HepG2 (cell line): ENCODE data around the gene SP3. TPM values are rescaled to one million over a fixed set of nuclear protein-coding genes. Genes with fewer than 3 reads are reported as not detected.
A peak's percentile ranks its signal among the peaks of the same experiment; 100 is the strongest.

ENCODE experiments used
- CENPT ChIP-seq: sonication (generic); formaldehyde crosslinking; IDR thresholded peaks from 2 replicates; pipeline ENCODE4 v1.8.0; 2022; ENCODE audit warnings: low read depth, mild to moderate bottlenecking, moderate library complexity, missing genetic modification reagents
- CHD2 ChIP-seq: IDR thresholded peaks from 2 replicates; pipeline ENCODE4 v1.6.1; 2011; ENCODE audit warnings: low read depth, low read length, improper control_type of control experiment
- FOXP4 ChIP-seq: sonication (generic); formaldehyde crosslinking; IDR thresholded peaks from 2 replicates; pipeline ENCODE4 v1.4.0; 2020; ENCODE audit warnings: missing genetic modification reagents
- IRX3 ChIP-seq: sonication (generic); formaldehyde crosslinking; IDR thresholded peaks from 2 replicates; pipeline ENCODE4 v1.8.1; 2023; ENCODE audit warnings: mild to moderate bottlenecking, low read depth, missing genetic modification reagents, borderline replicate concordance
- PHF5A ChIP-seq: IDR thresholded peaks from one replicate; pipeline ENCODE4 v1.6.1; 2018; ENCODE audit warnings: low read depth, missing genetic modification reagents; ENCODE audit not compliant: unreplicated experiment
- PPARG ChIP-seq: conservative IDR thresholded peaks from 2 replicates; pipeline ENCODE4 v1.6.1; 2016; ENCODE audit warnings: missing biosample characterization, missing genetic modification reagents
- SKI ChIP-seq: fragments of 450-650 bp; IDR thresholded peaks from one replicate; pipeline ENCODE4 v1.6.1; 2018; ENCODE audit warnings: mild to moderate bottlenecking; ENCODE audit not compliant: partially characterized antibody
- TOE1 ChIP-seq: sonication (generic); formaldehyde crosslinking; IDR thresholded peaks from 2 replicates; pipeline ENCODE4 v1.4.0; 2020; ENCODE audit warnings: mild to moderate bottlenecking, missing genetic modification reagents
- ZNF34 ChIP-seq: sonication (generic); formaldehyde crosslinking; IDR thresholded peaks from 2 replicates; pipeline ENCODE4 v1.4.0; 2020; ENCODE audit warnings: mild to moderate bottlenecking, missing genetic modification reagents, borderline replicate concordance
- ZNF441 ChIP-seq: sonication (generic); formaldehyde crosslinking; IDR thresholded peaks from 2 replicates; pipeline ENCODE4 v1.7.0; 2021; ENCODE audit warnings: missing genetic modification reagents, borderline replicate concordance
- polyA plus RNA-seq, 8 experiments: library from polyadenylated mRNA; depleted of rRNA in 3 of 8; stranded (reverse) in 7 of 8; unstranded in 1 of 8; fragments of >200 nt; fragmentation: Illumina TruSeq in 4 of 8; extraction: Trizol in 4 of 8; gene quantifications; 2 replicates each; pipeline versions ENCODE4 v1.2.1 to v1.2.3, GENCODE V29; 2011 to 2016; ENCODE audit warnings: low read depth in 4 of 8, missing spikeins in 1 of 8, mixed read lengths in 1 of 8; ENCODE audit not compliant: insufficient read depth in 1 of 8
- total RNA-seq, 5 experiments: library from RNA; depleted of rRNA; stranded (reverse); fragments of >200 nt; fragmentation: Illumina TruSeq; extraction: Trizol; gene quantifications; 2 replicates each; pipeline ENCODE4 v1.2.3, GENCODE V29; 2016; ENCODE audit warnings: low read depth in 1 of 5
- TF ChIP-seq, protein P1 (sequence below), 2 experiments: sonication (generic) in 1 of 2; formaldehyde crosslinking in 1 of 2; IDR thresholded peaks; 2 replicates each; pipeline versions ENCODE4 v1.6.1 to v1.9.0; 2014 to 2022; ENCODE audit warnings: antibody characterized with exemption in 1 of 2, borderline replicate concordance in 1 of 2, inconsistent platforms in 1 of 2, low read depth in 1 of 2, missing genetic modification reagents in 1 of 2
- TF ChIP-seq, protein P2 (sequence below), 2 experiments: sonication (generic) in 1 of 2; formaldehyde crosslinking in 1 of 2; IDR thresholded peaks; 2 replicates each; pipeline versions ENCODE4 v1.4.0 to v1.6.1; 2016 to 2020; ENCODE audit warnings: borderline replicate concordance in 1 of 2, low read depth in 1 of 2, mild to moderate bottlenecking in 1 of 2, missing genetic modification reagents in 1 of 2
- TF ChIP-seq, protein P3 (sequence below): sonication (generic); formaldehyde crosslinking; IDR thresholded peaks from 2 replicates; pipeline ENCODE4 v1.5.0; 2020; ENCODE audit warnings: missing genetic modification reagents

Gene SP3
- total and polyA plus RNA-seq, 2 of the 13 experiments (the other 11 are each of a cell fraction or from before 2014, with no cell fraction given): 57.3 to 132 TPM

DNA sequence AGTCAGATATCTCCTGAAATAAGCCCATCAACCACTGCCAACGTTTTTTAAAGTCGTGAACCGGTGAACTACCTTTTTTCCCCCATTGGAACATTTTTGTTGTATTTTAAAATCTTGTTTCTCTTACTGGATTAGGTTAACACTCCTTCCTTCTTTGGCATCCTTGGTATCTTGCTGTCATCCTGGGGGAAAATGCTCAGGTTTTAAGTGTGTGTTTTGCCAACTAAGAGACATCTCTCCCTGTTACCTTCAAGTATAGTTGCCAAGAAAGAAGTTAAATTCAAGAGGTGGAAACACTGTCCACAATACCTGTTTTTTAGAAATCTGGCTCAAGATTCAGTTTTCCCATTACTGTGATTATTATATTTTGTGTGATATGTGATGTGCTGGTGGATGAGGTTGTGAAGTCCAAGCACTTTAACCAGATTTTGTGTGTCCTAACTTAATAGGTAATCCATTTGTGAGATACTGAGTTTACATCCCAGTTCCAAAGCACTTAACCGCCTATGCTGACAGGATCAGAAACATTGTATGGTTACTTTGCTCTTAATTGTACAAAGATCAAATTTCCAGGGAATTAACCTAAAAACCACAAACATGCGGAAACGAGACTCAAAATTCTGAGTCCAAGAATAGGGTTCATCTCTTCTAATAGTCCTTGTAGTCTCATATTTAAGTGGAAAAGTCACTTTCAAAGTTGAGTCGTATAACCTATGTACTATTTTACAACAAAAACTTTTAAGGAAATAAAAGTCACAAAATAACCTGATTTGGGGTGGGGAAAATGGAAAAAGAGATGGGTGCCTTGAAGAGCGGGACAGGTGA lies 1.3 kb upstream of the SP3 start (continued):
- TF ChIP-seq, protein P1, sequence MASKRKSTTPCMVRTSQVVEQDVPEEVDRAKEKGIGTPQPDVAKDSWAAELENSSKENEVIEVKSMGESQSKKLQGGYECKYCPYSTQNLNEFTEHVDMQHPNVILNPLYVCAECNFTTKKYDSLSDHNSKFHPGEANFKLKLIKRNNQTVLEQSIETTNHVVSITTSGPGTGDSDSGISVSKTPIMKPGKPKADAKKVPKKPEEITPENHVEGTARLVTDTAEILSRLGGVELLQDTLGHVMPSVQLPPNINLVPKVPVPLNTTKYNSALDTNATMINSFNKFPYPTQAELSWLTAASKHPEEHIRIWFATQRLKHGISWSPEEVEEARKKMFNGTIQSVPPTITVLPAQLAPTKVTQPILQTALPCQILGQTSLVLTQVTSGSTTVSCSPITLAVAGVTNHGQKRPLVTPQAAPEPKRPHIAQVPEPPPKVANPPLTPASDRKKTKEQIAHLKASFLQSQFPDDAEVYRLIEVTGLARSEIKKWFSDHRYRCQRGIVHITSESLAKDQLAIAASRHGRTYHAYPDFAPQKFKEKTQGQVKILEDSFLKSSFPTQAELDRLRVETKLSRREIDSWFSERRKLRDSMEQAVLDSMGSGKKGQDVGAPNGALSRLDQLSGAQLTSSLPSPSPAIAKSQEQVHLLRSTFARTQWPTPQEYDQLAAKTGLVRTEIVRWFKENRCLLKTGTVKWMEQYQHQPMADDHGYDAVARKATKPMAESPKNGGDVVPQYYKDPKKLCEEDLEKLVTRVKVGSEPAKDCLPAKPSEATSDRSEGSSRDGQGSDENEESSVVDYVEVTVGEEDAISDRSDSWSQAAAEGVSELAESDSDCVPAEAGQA (IDR thresholded peaks at IDR 0.05; ENCODE audit: low read depth): no peak
- TF ChIP-seq, protein P1 (CRISPR knock-in tag; IDR thresholded peaks at IDR 0.05; ENCODE audit: borderline replicate concordance): no peak
- TF ChIP-seq ZNF441 (CRISPR knock-in tag): no peak
- TF ChIP-seq CENPT: no peak
- no peak for TF ChIP-seq TOE1 (CRISPR knock-in tag)
- peak; percentile 68; the same call in 1 of the 2 replicates for TF ChIP-seq FOXP4 (CRISPR knock-in tag)
- TF ChIP-seq, protein P2, sequence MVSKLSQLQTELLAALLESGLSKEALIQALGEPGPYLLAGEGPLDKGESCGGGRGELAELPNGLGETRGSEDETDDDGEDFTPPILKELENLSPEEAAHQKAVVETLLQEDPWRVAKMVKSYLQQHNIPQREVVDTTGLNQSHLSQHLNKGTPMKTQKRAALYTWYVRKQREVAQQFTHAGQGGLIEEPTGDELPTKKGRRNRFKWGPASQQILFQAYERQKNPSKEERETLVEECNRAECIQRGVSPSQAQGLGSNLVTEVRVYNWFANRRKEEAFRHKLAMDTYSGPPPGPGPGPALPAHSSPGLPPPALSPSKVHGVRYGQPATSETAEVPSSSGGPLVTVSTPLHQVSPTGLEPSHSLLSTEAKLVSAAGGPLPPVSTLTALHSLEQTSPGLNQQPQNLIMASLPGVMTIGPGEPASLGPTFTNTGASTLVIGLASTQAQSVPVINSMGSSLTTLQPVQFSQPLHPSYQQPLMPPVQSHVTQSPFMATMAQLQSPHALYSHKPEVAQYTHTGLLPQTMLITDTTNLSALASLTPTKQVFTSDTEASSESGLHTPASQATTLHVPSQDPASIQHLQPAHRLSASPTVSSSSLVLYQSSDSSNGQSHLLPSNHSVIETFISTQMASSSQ (IDR thresholded peaks at IDR 0.05; ENCODE audit: low read depth): peak; percentile 97
- TF ChIP-seq, protein P2 (CRISPR knock-in tag; IDR thresholded peaks at IDR 0.05; ENCODE audit: borderline replicate concordance): peak; percentile 97
- no peak for TF ChIP-seq IRX3 (CRISPR knock-in tag)
- no peak for TF ChIP-seq SKI
- no peak for TF ChIP-seq CHD2
- peak; percentile 51 for TF ChIP-seq PPARG
- TF ChIP-seq, protein P3, sequence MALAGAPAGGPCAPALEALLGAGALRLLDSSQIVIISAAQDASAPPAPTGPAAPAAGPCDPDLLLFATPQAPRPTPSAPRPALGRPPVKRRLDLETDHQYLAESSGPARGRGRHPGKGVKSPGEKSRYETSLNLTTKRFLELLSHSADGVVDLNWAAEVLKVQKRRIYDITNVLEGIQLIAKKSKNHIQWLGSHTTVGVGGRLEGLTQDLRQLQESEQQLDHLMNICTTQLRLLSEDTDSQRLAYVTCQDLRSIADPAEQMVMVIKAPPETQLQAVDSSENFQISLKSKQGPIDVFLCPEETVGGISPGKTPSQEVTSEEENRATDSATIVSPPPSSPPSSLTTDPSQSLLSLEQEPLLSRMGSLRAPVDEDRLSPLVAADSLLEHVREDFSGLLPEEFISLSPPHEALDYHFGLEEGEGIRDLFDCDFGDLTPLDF (CRISPR knock-in tag): no peak
- TF ChIP-seq ZNF34 (CRISPR knock-in tag): no peak
- TF ChIP-seq PHF5A (CRISPR knock-in tag): no peak
